ENCODE results near the gene RIMS3.

Gene RIMS3

DNA sequence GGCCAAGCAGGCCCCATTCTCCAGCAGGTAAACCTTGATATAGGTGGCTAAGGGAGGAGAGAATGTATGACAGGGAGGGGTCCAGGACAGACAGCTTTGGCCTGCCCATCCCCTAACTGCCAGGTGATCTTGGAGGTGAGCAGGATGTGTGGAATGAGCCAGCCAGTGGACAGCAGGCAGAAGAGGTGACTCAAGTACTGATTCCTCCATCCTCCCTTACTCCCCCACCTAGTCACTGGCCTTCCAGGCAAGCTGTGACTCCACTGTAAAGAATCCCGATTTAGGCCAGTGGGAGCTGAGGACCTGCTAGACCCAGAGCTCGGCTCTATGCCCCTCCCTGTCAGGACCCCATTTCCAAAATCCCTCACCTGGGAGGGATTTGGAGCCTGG, 36.6 kb downstream of the RIMS3 start:
- H2AFZ ChIP-seq (ENCODE audit: low read depth, low read length) = no peak overlapping the region
- no peaks in the 10 kb centered on the region for H3K4me1 ChIP-seq (ENCODE audit: insufficient read depth, low read length)
- peaks cover 6% of the 10 kb centered on the region for H3K36me3 ChIP-seq (ENCODE audit: insufficient read depth, low read length)
- H3K27me3 ChIP-seq (ENCODE audit: insufficient read depth, low read length) = no peaks in the 10 kb centered on the region
- H3K9me3 ChIP-seq (ENCODE audit: low read length) = no peaks in the 10 kb centered on the region
- no peak overlapping the region for H3K4me3 ChIP-seq (ENCODE audit: low read length)

DNA sequence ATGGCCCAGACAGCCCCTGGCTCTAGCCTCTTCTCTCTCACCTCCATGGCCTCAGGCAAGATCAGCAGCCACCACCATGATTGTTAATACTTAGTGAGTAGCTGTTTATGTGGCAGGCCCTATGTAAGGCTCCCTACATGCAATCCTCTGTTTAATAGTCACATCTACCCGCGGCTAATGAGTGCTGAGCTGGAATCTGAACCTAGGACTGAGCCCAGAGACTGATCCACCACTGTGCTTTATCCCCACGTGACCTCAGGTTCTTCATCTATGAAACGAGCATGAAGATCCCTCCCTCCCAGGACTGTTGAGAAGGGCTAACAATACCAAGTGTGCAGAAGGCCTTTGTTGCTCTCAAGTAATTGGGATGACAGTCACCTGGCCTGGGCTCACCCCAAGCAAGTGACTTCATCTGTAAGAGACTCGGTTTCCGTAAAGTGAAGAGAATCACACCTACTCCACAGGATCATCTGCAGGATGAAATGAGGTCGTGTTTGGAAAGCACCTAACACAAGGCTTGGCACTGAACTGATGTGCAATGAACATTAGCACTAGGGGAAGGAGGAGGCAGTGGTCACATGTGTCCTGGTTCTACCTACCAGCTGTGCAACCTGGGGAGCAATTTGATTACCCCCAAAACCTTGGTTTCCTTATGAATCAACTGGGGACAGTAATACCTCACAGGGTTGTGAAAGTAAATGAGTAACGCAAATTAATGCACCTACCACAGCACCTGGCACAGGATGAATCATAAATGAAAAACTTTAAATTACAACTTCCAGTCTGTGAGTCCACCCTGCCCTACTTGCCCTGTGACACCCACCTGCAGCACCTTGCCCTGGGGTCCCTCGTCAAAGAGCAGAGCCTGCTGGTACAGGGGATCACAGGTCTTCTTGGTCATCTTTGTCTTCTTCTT, 37.2 kb downstream of the RIMS3 start:
- H3K9me3 ChIP-seq (ENCODE audit: low read length) = no peaks in the 10 kb centered on the region
- no peak overlapping the region for H2AFZ ChIP-seq (ENCODE audit: low read depth, low read length)
- peaks cover 6% of the 10 kb centered on the region for H3K36me3 ChIP-seq (ENCODE audit: insufficient read depth, low read length)
- H3K4me1 ChIP-seq (ENCODE audit: insufficient read depth, low read length) = no peaks in the 10 kb centered on the region
- H3K4me3 ChIP-seq (ENCODE audit: low read length) = no peak overlapping the region
- no peaks in the 10 kb centered on the region for H3K27me3 ChIP-seq (ENCODE audit: insufficient read depth, low read length)

DNA sequence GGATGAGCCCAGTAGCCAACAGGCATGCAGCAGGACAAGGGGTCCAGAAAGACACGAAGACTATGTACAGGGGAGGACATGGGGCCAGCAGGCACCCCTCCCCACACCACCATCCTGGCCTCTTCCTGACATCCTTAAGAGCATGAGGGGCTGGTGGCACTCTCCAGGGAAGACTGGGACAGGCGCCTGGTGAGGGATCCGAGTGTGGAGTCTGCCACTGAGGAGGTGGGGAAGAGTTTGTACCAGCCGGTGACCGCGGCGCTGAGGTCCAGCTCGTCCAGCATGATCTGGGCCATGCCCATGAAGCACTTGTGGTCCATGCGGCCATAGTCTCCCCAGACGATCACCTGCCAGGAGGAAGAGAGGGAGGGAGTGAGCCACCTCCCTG, 39.1 kb downstream of the RIMS3 start:
- H3K9me3 ChIP-seq (ENCODE audit: low read length) = no peaks in the 10 kb centered on the region
- H3K4me3 ChIP-seq (ENCODE audit: low read length) = no peak overlapping the region
- H3K36me3 ChIP-seq (ENCODE audit: insufficient read depth, low read length) = peaks cover 6% of the 10 kb centered on the region
- H2AFZ ChIP-seq (ENCODE audit: low read depth, low read length) = no peak overlapping the region
- H3K4me1 ChIP-seq (ENCODE audit: insufficient read depth, low read length) = no peaks in the 10 kb centered on the region
- no peaks in the 10 kb centered on the region for H3K27me3 ChIP-seq (ENCODE audit: insufficient read depth, low read length)

DNA sequence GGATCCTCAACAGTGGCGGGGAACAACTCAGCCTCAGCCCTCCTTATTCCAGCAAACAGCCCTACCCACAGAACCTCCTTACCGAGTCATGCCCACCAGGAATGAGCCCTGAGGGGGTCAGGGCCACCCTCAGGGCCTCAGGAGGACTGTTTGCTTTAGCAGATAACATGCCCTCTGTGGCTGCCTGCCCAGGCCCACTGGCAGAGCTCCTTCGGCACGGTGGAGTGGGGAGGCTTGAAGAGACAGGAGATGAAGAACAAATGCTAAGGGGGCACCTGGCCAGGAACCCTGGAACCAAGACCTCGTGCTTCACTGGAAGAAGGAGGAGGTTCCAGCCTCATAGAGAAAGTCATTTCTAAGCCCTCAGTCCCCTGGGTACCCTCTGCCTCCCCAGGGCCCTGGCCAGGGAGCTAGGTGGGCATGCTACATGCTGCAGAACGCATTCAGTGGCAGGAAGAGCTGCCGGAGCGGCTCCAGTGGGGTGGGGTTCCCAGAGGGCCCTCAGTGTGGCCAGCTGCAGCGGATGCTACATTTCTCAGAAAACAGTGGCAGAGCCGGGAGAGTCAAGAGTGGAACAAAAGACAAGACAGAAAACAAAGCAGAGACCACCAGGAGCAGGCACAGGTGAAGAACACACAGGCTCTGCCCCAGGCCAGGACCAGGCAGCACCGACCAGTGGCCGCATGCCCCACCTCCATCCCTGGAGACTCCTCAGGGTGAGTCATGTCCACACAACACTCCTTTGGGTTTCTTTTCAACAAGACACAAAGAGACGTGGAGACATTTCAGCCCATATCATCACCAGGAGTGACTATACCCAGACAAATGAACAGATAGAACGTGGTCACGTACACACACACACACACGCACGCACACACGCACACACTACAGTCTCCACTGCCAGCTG, 39.8 kb downstream of the RIMS3 start:
- Histone ChIP-seq H3K36me3 (ENCODE audit: insufficient read depth, low read length) (peaks cover 6% of the 10 kb centered on the region), H3K9me3 (ENCODE audit: low read length) (no peaks in the 10 kb centered on the region), H3K27me3 (ENCODE audit: insufficient read depth, low read length) (no peaks in the 10 kb centered on the region), H3K4me3 (ENCODE audit: low read length) (no peak overlapping the region), H2AFZ (ENCODE audit: low read depth, low read length) (no peak overlapping the region), H3K4me1 (ENCODE audit: insufficient read depth, low read length) (no peaks in the 10 kb centered on the region)

DNA sequence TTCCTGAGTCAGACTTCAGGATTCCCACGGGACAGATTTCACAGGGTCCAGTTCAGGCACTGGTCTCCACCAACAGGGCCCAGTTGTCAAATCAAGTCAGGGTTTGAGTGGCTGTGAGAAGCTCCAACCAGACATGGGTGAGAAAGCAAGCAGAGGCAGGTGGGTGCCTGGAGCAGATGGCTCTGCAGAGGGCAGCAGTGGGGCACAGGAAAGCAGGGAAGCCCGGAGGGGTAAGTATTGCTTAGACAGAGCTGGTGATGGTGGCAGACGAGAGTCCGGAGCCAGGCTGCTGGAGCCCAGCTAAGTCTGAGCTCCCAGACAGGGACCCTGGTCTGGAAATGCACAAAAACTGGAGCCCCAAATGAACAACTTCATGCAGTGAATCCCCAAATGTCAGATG, 40.4 kb downstream of the RIMS3 start:
- no peak overlapping the region for H2AFZ ChIP-seq (ENCODE audit: low read depth, low read length)

DNA sequence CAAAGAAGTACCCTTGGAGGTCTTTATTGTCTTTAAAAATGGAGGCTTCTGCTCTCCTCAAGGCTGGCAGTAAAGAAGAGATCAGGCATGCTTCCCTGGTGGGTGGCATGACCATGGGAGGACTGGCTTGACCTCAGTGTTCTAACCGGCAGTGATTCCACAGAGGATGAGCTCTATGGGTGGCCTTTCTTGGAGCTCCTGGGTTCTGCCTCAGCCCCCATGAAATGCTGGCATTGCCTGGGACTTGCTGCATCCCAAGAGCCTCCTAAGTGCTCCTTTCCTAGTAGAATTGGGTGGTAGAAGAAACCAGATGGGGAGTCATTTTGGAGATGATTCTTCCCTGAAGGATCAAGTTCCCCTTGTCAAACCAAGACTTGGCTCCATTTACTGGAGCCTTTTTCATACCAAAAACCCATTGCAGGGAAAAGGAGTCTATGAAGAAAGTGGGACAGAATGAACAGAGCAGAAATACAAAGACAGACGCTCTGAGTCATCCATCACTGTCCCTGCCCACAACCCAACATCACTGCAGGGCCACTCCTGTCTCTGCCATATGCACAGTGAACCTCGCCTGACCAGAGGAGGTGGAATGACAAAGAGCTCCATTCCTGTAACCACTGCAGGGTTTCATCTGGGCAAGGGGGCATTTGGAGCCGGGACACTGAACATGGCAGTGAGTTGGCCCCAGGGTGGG, 42.4 kb downstream of the RIMS3 start:
- Histone ChIP-seq H3K4me3 (ENCODE audit: low read length) (no peak overlapping the region), H3K27me3 (ENCODE audit: insufficient read depth, low read length) (no peaks in the 10 kb centered on the region), H3K36me3 (ENCODE audit: insufficient read depth, low read length) (peaks cover 2% of the 10 kb centered on the region), H3K9me3 (ENCODE audit: low read length) (no peaks in the 10 kb centered on the region), H2AFZ (ENCODE audit: low read depth, low read length) (no peak overlapping the region), H3K4me1 (ENCODE audit: insufficient read depth, low read length) (no peaks in the 10 kb centered on the region)

More for the DNA sequence above, 40.4 kb downstream of the RIMS3 start:
- H3K4me1 ChIP-seq (ENCODE audit: insufficient read depth, low read length) = no peaks in the 10 kb centered on the region
- peaks cover 6% of the 10 kb centered on the region for H3K36me3 ChIP-seq (ENCODE audit: insufficient read depth, low read length)
- no peak overlapping the region for H3K4me3 ChIP-seq (ENCODE audit: low read length)
- H3K27me3 ChIP-seq (ENCODE audit: insufficient read depth, low read length) = no peaks in the 10 kb centered on the region
- no peaks in the 10 kb centered on the region for H3K9me3 ChIP-seq (ENCODE audit: low read length)

DNA sequence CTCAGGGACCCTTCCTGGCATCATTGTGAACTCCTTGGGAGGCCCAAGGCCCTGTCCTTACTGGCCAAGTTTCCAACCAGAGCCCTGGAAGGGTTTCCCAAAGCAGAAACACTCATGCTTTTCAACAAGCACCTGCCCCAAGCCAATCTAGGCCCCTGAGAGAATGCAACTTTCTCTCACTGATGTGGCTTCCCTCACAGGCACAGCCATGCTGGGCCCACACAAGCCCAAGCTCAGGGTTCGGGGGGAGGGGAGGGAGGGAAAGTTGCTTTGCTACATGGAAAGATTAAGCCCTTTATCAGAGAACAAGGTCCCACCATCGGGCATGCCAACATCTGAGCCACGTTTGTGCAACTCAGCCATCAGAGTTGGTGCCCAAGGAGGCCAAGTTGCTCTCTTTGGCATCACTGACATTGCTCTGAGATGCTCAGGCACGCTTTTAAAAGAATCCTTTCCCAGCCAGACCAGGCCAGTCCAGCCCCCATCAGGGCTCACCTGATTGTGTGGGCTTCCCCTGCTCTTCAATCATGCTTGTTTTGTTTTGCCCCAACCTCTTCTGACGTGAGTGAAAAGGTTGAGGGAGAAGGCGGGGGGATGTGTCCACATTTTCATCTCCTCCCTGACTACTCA, 43.5 kb downstream of the RIMS3 start:
- H3K27me3 ChIP-seq (ENCODE audit: insufficient read depth, low read length) = no peaks in the 10 kb centered on the region
- H3K36me3 ChIP-seq (ENCODE audit: insufficient read depth, low read length) = peaks cover 2% of the 10 kb centered on the region
- no peaks in the 10 kb centered on the region for H3K4me1 ChIP-seq (ENCODE audit: insufficient read depth, low read length)
- no peak overlapping the region for H3K4me3 ChIP-seq (ENCODE audit: low read length)
- H2AFZ ChIP-seq (ENCODE audit: low read depth, low read length) = no peak overlapping the region
- H3K9me3 ChIP-seq (ENCODE audit: low read length) = no peaks in the 10 kb centered on the region

DNA sequence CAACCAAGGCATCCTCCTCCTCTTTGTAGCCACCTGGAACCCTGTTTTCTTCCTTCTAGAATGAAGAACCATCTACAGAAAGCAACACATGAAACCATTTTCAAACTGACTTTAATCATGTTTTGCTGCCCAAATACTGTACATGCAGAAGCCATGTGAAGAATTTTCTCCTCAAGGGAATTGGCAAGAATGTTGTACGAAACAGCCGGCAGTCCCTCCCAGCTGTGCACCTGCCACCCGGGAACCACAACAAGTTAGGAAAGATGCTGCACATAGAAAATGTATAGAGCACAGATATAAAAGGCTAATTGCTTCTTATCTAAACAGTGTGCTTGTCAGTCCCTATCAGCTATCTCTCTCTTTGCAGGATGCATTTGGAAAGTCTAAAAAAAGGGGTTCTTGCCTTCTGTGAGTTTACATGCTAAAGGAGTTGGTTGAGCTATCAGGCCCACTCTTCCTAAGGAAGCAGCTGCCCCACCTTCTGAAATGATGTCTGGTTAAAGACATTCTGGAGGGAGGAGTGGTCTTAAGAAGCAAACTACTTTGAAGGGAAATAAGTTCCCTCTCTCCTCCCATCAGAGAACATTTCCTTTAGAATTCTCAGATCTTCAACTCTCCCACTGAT, 44.8 kb downstream of the RIMS3 start:
- Histone ChIP-seq H3K27me3 (ENCODE audit: insufficient read depth, low read length) (no peaks in the 10 kb centered on the region), H2AFZ (ENCODE audit: low read depth, low read length) (no peak overlapping the region), H3K4me3 (ENCODE audit: low read length) (no peak overlapping the region), H3K4me1 (ENCODE audit: insufficient read depth, low read length) (no peaks in the 10 kb centered on the region), H3K9me3 (ENCODE audit: low read length) (no peaks in the 10 kb centered on the region), H3K36me3 (ENCODE audit: insufficient read depth, low read length) (no peaks in the 10 kb centered on the region)

DNA sequence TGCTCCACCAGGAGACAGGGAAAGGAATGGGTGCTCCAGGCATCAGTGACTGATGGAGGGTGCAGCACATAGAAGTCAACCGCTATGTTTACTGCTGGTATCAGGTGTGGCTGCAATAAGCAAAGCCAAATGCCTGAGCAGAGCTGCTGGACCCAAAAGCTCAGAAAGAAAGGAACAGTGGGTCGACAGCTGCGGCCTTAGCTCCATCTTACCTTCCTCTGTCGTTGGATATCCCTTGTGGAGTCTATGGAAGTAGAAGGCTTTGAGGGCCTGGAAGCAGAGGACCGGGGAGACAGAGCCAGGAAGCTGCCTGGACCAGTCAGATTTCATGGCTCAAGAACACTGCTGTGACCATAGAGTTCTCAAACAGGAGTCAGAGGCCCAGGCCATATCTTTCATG, 45.3 kb downstream of the RIMS3 start:
- Histone ChIP-seq H3K36me3 (ENCODE audit: insufficient read depth, low read length) (no peaks in the 10 kb centered on the region), H3K9me3 (ENCODE audit: low read length) (no peaks in the 10 kb centered on the region), H3K4me3 (ENCODE audit: low read length) (no peak overlapping the region), H3K4me1 (ENCODE audit: insufficient read depth, low read length) (no peaks in the 10 kb centered on the region), H2AFZ (ENCODE audit: low read depth, low read length) (no peak overlapping the region), H3K27me3 (ENCODE audit: insufficient read depth, low read length) (no peaks in the 10 kb centered on the region)

DNA sequence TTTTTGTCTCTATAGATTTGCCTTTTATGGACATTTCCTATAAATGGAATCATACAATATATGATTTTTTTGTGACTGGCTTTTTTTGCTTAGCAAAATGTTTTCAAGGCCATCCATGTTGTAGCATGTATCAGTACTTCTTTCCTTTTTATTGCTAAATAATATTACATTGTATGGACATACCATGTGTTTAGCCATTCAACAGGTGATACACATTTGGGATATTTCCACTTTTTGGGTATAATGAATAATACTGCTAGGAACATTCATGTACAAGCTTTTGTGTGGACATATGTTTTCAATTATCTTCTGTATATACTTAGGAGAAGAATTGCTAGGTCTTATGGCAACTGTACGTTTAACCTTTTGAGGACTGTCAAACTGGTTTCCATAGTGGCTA, 47.4 kb downstream of the RIMS3 start:
- Histone ChIP-seq H3K4me3 (ENCODE audit: low read length) (no peak overlapping the region), H3K36me3 (ENCODE audit: insufficient read depth, low read length) (no peaks in the 10 kb centered on the region), H2AFZ (ENCODE audit: low read depth, low read length) (no peak overlapping the region), H3K4me1 (ENCODE audit: insufficient read depth, low read length) (no peaks in the 10 kb centered on the region), H3K9me3 (ENCODE audit: low read length) (no peaks in the 10 kb centered on the region), H3K27me3 (ENCODE audit: insufficient read depth, low read length) (no peaks in the 10 kb centered on the region)

DNA sequence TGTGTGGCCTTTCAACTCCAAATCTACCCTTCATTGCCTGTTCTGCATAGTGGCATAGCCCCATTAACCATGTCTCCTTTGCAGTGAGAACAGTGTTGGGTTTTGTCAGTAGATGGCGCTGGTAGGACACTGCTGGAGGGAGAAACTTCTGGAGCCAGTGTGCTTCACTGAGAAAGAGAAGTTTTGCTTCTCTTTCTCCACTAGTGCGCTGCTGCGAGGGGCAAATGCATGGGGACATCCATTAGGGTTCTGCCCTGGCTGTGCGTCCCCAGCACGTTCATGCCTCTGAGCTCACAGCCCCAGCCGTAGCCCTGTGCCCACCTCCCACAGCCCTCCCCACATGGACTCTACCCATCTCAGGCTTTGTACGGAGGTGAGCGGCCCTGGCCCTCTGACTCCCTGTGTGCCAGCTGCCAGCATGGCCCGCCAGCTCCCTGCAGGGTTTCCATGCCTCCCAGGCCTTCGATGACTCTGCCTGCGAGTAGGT, 53.1 kb downstream of the RIMS3 start:
- H3K9me3 ChIP-seq (ENCODE audit: low read length) = no peaks in the 10 kb centered on the region
- peaks cover 3% of the 10 kb centered on the region for H3K27me3 ChIP-seq (ENCODE audit: insufficient read depth, low read length)
- no peaks in the 10 kb centered on the region for H3K36me3 ChIP-seq (ENCODE audit: insufficient read depth, low read length)
- no peaks in the 10 kb centered on the region for H3K4me1 ChIP-seq (ENCODE audit: insufficient read depth, low read length)
- H3K4me3 ChIP-seq (ENCODE audit: low read length) = no peak overlapping the region
- H2AFZ ChIP-seq (ENCODE audit: low read depth, low read length) = no peak overlapping the region

DNA sequence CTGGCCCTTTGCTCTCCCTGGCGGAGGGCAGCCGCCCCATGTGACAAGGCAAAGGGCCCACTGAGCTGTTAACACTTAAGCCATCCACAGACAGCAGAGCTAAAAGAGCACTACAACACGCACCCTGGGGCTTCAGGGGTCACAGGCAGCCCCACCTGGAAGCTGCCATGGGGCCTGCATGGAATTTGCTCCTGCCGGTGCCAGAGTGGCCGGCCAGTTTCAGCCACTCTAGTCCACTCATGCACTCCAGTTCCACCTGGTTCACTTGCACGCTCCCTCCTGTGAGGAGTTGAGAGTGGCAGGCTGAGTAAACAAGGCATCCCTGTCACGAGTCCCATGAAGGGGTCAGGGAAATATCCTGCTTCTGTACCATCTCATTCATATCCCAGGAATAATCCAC, 55.3 kb downstream of the RIMS3 start:
- Histone ChIP-seq H3K4me3 (ENCODE audit: low read length) (no peak overlapping the region), H3K36me3 (ENCODE audit: insufficient read depth, low read length) (no peaks in the 10 kb centered on the region)

More for the DNA sequence above, 55.3 kb downstream of the RIMS3 start:
- H3K4me1 ChIP-seq (ENCODE audit: insufficient read depth, low read length) = no peaks in the 10 kb centered on the region
- H3K9me3 ChIP-seq (ENCODE audit: low read length) = no peaks in the 10 kb centered on the region
- peaks cover 3% of the 10 kb centered on the region for H3K27me3 ChIP-seq (ENCODE audit: insufficient read depth, low read length)
- H2AFZ ChIP-seq (ENCODE audit: low read depth, low read length) = no peak overlapping the region

Measured in neuron (in vitro differentiated cells).